ENCODE measurements around the gene COTL1.
"Not testable (repeated sequence)": the region's sequence is repeated elsewhere in the genome, so short reads cannot be mapped to it uniquely, and the experiment has no call there.

The COTL1 gene

DNA sequence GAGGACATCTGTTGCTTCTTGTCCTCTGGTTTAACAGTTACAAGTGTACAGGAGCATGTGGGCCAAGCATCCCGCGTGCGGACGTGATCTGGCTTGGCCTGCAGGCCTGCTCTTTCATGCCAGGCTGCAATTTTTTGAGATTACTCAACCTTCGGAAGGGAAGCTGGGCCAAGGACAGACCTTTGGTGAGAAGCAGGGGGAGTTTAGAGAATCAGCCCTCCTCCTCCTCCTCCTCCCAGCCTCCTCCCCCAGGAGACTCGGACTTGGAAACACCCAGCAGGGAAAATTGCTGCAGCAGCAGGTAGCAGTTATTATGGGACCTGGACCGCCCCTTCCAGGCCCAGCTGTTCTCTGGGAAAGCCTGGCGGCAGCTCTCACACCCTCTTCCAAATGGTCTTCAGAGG lies 25.3 kb upstream of the COTL1 start:
- peak; percentile 93 for DNase-seq (ENCODE audit: low spot score)

DNA sequence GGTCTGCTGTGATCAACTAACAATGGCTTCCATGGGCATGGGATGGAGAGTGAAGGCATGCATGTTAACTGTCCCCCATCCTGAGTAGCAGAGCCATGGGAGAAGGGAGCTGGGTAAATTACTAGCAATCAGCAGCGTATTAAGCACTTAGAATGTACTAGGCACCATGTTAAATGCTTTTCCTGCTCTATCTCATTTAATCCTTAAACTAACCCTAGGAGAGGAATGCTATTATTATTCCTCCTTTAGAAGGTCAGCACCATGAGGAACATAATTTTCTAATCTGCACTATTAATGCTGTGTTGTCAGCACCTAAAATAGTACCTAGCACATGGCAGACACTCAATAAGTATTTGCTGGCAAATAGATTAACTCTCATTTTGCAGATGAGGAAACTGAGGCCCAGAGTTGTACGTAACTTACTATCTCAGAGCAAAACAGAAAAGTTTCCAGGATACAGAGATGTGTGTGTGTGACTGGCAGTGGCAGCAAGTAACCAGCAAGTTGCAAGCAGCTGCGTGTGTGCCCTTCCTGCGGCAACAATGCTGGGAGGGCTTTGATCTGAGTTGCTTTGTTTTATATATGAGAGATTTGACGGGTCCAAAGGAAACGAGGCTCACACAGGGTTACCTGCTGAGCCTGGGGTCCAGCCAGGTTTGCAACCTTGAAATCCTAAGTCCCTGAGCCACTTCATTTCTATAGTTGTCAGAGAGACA lies 23.9 kb upstream of the COTL1 start:
- DNase-seq (ENCODE audit: low spot score) = no peak

DNA sequence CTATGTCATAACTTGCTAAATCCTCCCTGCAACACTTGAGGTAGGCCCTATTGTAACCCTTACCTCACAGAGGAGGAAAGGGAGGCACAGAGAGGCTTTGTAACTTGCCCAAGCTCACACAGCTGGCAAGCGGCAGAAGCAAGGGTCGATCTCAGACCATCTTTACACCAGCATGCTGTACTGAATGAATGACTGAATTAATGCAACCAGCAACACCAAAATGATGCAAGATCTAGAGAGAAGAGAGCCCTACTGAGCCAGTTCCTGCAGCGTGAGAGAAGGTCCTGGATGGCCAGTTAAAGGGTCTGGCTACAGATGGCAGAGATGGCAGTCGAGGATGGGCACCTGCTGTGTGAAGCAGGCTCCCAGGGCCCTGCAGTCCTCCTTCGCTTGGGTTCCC lies 22.3 kb upstream of the COTL1 start:
- DNase-seq (ENCODE audit: low spot score) = no peak

DNA sequence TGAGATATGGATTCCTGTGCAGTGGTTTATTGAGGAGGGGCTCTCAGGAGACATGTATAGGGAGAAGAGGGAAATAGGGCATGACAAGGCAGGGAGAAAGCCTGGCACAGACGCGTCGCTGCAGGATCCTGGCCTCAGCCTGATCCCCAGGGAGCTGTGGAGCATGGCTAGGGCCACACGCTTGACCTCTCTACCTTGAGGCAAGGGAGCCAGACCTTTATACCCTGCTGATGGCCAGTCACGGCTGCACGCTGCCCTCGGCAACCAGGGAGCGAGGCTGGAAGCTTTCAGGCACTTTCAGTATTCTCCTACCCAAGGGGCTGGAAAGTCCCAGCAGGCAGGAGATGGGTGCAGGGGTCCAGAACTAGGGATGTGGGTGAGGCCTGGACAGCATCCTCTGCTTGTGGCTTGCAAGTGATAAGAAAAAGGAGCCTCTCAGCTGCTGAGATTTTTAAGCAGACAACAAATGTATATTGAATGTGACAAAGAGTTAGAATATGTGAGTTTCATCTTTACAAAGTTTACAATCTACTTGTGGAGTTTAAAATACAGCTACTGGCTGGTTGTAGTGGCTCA lies 20.4 kb upstream of the COTL1 start:
- no peak for DNase-seq (ENCODE audit: low spot score)

- DNase-seq (ENCODE audit: low spot score) = no peak
These were observed 19.8 kb upstream of the COTL1 start for GRCh38 chr16:84637709-84638108.

DNA sequence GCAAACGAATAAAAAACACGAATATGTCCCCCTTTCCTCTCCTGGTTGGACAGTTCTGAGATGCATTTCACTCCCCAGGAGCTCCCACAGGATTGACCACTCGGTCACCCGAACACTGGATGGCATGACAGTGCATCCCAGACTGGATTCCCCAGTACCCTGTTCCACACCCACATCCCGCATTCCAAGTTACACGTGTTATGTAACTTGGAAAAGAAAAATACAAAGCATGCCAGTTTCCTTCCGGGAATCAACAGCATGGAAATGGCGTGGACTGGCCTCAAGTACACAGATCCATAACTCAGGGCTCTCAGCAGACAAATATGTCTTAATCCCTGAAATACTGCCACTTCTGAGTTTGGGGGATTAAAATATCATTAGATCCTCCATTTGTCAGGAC lies 17.8 kb upstream of the COTL1 start:
- DNase-seq (ENCODE audit: low spot score) = peak; percentile 43

DNA sequence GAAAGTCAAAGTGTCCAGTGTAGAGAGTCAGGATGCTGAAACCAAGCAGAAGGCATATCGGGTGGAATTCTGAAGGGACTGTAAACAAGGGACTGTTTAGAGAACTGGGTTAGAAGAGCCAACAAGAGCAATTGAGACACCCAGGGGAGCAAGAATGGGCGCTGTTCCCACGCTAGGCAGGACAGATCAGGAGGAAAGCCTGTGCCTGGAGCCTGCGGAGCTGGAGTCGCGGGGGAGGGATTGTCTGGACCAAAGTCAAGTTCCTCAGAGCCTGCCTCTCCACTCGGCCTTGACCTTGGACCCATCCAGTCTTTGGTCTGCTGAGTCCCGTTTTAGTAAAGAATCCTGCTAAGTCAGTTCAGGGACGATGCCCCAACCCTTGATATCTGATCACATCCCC lies 15.7 kb upstream of the COTL1 start:
- DNase-seq (ENCODE audit: low spot score) = no peak

DNA sequence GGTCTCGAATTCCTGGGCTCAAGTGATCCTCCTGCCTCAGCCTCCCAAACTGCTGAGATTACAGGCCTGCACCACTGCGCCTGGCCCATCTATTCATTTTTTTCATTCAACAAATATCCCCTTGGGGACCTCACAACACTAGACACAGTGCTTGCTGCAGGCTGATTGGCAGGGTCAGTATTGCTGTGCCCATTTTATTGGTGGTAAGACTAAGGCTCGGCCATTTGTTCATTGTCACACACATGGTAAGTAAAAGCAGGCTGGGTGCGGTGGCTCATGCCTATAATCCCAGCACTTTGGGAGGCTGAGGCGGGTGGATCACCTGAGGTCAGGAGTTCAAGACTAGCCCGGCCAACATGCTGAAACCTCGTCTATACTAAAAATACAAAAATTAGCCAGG lies 15.0 kb upstream of the COTL1 start:
- not testable (repeated sequence) for DNase-seq (ENCODE audit: low spot score)

- no peak for DNase-seq (ENCODE audit: low spot score)
These were observed 14.0 kb upstream of the COTL1 start for GRCh38 chr16:84631886-84632285.

GRCh38 chr16:84631153-84631466 lies 13.2 kb upstream of the COTL1 start:
- no peak for DNase-seq (ENCODE audit: low spot score)

DNA sequence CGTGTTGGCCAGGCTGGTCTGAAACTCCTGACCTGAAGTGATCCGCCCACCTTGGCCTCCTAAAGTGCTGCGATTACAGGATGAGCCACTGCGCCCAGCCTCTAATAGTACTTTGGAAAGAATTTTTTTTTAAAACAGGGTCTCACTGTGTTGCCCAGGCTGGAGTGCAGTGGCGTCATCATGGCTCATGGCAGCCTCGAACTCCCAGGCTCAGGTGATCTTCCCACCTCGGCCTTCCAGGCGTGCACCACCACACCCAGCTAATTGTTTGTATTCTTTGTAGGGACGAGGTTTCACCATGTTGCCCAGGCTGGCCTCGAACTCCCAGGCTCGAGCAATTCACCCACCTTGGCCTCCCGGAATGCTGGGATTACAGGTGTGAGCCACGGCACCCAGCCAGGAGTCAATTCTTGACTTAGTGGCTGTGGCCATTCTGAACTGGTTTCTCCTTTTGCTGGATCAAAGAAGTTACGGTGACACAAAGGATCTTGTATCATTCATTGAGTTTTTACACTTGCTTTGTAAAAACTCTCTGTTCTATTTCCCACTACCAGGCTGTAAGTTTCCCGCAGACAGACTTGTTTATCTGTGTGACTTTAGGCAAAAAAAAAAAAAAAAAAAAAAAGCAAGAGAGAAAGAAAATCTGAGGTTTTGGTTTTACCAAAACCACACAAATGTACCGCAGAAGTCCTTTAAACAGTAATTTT lies 12.7 kb upstream of the COTL1 start:
- DNase-seq (ENCODE audit: low spot score) = no peak

GRCh38 chr16:84630009-84630408 lies 12.1 kb upstream of the COTL1 start:
- DNase-seq (ENCODE audit: low spot score) = no peak

- no peak for DNase-seq (ENCODE audit: low spot score)
These were observed 11.7 kb upstream of the COTL1 start for GRCh38 chr16:84629580-84629979.

- no peak for DNase-seq (ENCODE audit: low spot score)
These were observed 10.4 kb upstream of the COTL1 start for GRCh38 chr16:84628226-84628731.

- no peak for DNase-seq (ENCODE audit: low spot score)
These were observed 7.7 kb upstream of the COTL1 start for GRCh38 chr16:84625556-84625955.

DNA sequence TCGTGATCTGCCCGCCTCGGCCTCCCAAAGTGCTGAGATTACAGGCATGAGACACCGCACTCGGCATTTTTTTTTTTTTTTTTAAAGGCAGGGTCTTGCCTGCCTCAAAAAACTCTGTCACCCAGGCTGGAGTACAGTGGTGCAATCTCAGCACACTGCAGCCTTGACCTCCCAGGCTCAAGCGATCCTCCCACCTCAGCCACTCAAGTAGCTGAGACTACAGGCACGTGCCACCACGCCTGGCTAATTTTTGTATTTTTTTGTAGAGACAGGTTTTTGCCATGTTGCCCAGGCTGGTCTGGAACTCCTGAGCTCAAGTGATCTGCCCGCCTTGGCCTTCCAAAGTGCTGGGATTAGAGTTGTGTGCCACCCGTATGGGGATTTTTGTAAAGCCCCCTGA lies 3.0 kb upstream of the COTL1 start:
- DNase-seq (ENCODE audit: low spot score) = not testable (repeated sequence)

GRCh38 chr16:84618581-84619460 lies 943 bp upstream of the COTL1 start:
- DNase-seq (ENCODE audit: low spot score) = peak; percentile 84

- peak; percentile 29 for DNase-seq (ENCODE audit: low spot score)
These were observed 662 bp downstream of the COTL1 start for GRCh38 chr16:84617041-84617790.

- DNase-seq (ENCODE audit: low spot score) = no peak
These were observed 1.4 kb downstream of the COTL1 start for GRCh38 chr16:84616515-84616914.

GRCh38 chr16:84614968-84615813 lies 2.7 kb downstream of the COTL1 start:
- DNase-seq (ENCODE audit: low spot score) = no peak

DNA sequence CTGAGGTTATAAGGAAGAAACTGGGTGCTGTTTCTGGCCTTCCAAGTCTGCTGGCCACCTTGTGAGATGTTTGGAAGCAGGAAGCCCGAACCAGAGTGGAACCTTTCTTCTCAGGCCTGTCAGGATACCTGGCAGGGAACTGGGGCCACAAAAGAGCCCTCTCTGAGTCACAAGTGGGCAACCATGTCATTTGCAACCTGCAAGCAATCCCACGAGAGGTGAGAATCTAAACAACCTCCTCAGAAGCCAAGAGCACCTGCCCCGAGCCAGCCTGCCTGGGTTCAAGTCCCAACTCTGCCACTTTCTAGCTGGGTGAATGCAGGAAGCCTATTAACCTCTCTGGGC lies 3.3 kb downstream of the COTL1 start:
- no peak for DNase-seq (ENCODE audit: low spot score)

All from AG20443 (cell line).